ENCODE measurements around the gene BOLA1. TPM values are rescaled to one million over a fixed set of nuclear protein-coding genes. Genes with fewer than 3 reads are reported as not detected.

The BOLA1 gene
- total and polyA plus RNA-seq, 2 of the 13 experiments (the other 11 are each of a cell fraction or from before 2014, with no cell fraction given): 3.2 to 4.2 TPM

DNA sequence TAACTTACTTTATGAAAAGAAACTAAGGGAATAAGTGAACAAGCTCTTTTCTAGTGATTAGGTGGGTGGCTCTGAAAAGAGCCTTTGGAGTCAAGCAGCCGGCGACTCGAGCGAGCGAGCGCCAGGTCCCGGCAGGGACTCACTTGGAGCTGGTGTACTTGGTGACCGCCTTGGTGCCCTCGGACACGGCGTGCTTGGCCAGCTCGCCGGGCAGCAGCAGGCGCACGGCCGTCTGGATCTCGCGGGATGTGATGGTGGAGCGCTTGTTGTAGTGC lies 13.3 kb upstream of the BOLA1 start (continued):
- TF ChIP-seq ARID5B (CRISPR knock-in tag; IDR thresholded peaks at IDR 0.05): 0 out of 2 replicates have a peak, but pooled peaks have one; percentile 1
- 0 out of 2 replicates have a peak, but pooled peaks have one; percentile 7 for TF ChIP-seq ZNF567 (CRISPR knock-in tag; IDR thresholded peaks at IDR 0.05; ENCODE audit: borderline replicate concordance)

DNA sequence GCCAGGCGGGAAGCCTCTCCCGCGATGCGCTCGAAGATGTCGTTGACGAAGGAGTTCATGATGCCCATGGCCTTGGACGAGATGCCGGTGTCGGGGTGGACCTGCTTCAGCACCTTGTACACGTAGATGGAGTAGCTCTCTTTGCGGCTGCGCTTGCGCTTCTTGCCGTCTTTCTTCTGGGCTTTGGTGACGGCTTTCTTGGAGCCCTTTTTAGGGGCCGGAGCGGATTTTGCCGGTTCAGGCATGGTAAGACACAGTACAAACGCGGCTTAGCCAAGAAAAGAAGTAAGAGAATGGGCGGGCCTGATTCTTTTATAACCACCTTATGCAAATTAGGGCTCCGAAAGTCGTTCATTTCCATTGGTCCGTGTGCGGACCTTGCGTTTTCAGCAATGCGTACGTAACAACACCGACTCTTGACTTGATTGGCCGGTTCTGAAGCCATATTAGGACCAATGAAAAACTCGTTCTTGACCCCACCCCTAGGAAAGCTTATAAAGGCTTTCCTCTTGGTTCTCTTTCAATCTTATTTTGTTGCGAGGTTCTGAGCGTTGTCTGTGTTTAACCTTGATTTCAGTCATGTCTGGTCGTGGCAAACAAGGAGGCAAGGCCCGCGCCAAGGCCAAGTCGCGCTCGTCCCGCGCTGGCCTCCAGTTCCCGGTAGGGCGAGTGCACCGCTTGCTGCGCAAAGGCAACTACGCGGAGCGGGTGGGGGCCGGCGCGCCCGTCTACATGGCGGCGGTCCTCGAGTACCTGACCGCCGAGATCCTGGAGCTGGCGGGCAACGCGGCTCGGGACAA lies 12.8 kb upstream of the BOLA1 start:
- in situ Hi-C loops (cut with HindIII; ENCODE audit: extremely low pct_ligation_motif_present, low pct_unique_long_range_greater_than_20kb): no loop called here
- H3K4me1 ChIP-seq (ENCODE audit: insufficient read depth, low read length): peaks cover 45% of the 10 kb centered on the region
- TF ChIP-seq IRF2 (CRISPR knock-in tag; IDR thresholded peaks at IDR 0.05) (0 out of 2 replicates have a peak, but pooled peaks have one; percentile 26), NR2C2 (CRISPR knock-in tag; IDR thresholded peaks at IDR 0.05; ENCODE audit: borderline replicate concordance) (0 out of 2 replicates have a peak, but pooled peaks have one; percentile 4), STAG1 (CRISPR knock-in tag; IDR thresholded peaks at IDR 0.05) (peak; percentile 23), REXO4 (CRISPR knock-in tag; IDR thresholded peaks at IDR 0.05; ENCODE audit: borderline replicate concordance) (no peak), ZNF639 (CRISPR knock-in tag; conservative IDR thresholded peaks at IDR 0.05) (no peak), ZC3H4 (CRISPR knock-in tag; IDR thresholded peaks at IDR 0.05; ENCODE audit: borderline replicate concordance) (peak; percentile 97), ZNF747 (CRISPR knock-in tag; IDR thresholded peaks at IDR 0.05; ENCODE audit: borderline replicate concordance) (0 out of 2 replicates have a peak, but pooled peaks have one; percentile 15), ZNF788 (CRISPR knock-in tag; IDR thresholded peaks at IDR 0.05; ENCODE audit: borderline replicate concordance) (peak; percentile 47; the same call in 1 of the 2 replicates), ZFP1 (CRISPR knock-in tag; IDR thresholded peaks at IDR 0.05) (peak; percentile 29; the same call in 1 of the 2 replicates)
- TF ChIP-seq, protein P1, sequence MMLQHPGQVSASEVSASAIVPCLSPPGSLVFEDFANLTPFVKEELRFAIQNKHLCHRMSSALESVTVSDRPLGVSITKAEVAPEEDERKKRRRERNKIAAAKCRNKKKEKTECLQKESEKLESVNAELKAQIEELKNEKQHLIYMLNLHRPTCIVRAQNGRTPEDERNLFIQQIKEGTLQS (CRISPR knock-in tag; IDR thresholded peaks at IDR 0.05): 0 out of 2 replicates have a peak, but pooled peaks have one; percentile 26
- TF ChIP-seq, protein P2, sequence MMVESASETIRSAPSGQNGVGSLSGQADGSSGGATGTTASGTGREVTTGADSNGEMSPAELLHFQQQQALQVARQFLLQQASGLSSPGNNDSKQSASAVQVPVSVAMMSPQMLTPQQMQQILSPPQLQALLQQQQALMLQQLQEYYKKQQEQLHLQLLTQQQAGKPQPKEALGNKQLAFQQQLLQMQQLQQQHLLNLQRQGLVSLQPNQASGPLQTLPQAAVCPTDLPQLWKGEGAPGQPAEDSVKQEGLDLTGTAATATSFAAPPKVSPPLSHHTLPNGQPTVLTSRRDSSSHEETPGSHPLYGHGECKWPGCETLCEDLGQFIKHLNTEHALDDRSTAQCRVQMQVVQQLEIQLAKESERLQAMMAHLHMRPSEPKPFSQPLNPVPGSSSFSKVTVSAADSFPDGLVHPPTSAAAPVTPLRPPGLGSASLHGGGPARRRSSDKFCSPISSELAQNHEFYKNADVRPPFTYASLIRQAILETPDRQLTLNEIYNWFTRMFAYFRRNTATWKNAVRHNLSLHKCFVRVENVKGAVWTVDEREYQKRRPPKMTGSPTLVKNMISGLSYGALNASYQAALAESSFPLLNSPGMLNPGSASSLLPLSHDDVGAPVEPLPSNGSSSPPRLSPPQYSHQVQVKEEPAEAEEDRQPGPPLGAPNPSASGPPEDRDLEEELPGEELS (CRISPR knock-in tag; IDR thresholded peaks at IDR 0.05): peak; percentile 16; the same call in 1 of the 2 replicates

More for the DNA sequence above, 12.8 kb upstream of the BOLA1 start:
- H3K4me3 ChIP-seq (replicated peaks in 1 of 3; ENCODE audit: insufficient read depth in 1 of 3, low read depth in 2 of 3, low read length in 3 of 3): peak overlapping the region; percentile 64 to 76 (median 68); a peak in 5 of 6 replicates
- ATAC-seq (peak; percentile 70), FAIRE-seq (peak; percentile 96), DNase-seq (ENCODE audit: low spot score) (peak; percentile 99)
- POLR2A ChIA-PET: interaction anchor here (1.0 to 5.4 kb wide), 20 partner anchors 9 to 300 kb away, joined by 3 to 74 read pairs (median 8); partner anchors contain the start of genes BOLA1, MTMR11, OTUD7B and PLEKHO1
- peaks cover 3% of the 10 kb centered on the region for H3K79me2 ChIP-seq (ENCODE audit: insufficient read depth, low read length)
- intact Hi-C loops (cut with micrococcal nuclease; ENCODE audit: unreplicated experiment): no loop called here
- under 1% methylated on average over 27 of the region's 62 CpGs for WGBS (ENCODE audit: low lambda C conversion rate)
- CTCF ChIA-PET (ENCODE audit: low intra/inter-chr PET ratio, low total read pairs): no interaction called here
- H3K27me3 ChIP-seq (ENCODE audit: control insufficient read depth in 1 of 2, insufficient read depth in 2 of 2, low read length in 2 of 2): no peaks in the 10 kb centered on the region; a peak in 1 of 5 replicates
- H3K36me3 ChIP-seq (replicated peaks in 1 of 2; ENCODE audit: control insufficient read depth in 1 of 2, insufficient read depth in 2 of 2, low read length in 2 of 2): no peaks in the 10 kb centered on the region
- H3K9me3 ChIP-seq (ENCODE audit: low read length): no peaks in the 10 kb centered on the region
- peak overlapping the region; percentile 87 for H3K9ac ChIP-seq (ENCODE audit: insufficient read depth, low read depth, low read length)
- H3K27ac ChIP-seq (ENCODE audit: extremely low read length, insufficient read depth, low read length): peak overlapping the region; percentile 95
- BruUV-seq (replicated peaks): TSS peak; percentile 95
- peak overlapping the region; percentile 98 for H3K4me2 ChIP-seq (ENCODE audit: low read depth, low read length)
- no peaks in the 10 kb centered on the region for H4K20me1 ChIP-seq (ENCODE audit: insufficient read depth, low read length)
- no peak overlapping the region for H2AFZ ChIP-seq (ENCODE audit: low read length)

Data from HepG2 (cell line).